Measurements from ENCODE around the gene PRKD1. TPM values are rescaled to one million over a fixed set of nuclear protein-coding genes. Genes with fewer than 3 reads are reported as not detected.
A peak's percentile ranks its signal among the peaks of the same experiment; 100 is the strongest.

The PRKD1 gene
- total RNA-seq, 1 donor from 2014 or later: 17.2 TPM

DNA sequence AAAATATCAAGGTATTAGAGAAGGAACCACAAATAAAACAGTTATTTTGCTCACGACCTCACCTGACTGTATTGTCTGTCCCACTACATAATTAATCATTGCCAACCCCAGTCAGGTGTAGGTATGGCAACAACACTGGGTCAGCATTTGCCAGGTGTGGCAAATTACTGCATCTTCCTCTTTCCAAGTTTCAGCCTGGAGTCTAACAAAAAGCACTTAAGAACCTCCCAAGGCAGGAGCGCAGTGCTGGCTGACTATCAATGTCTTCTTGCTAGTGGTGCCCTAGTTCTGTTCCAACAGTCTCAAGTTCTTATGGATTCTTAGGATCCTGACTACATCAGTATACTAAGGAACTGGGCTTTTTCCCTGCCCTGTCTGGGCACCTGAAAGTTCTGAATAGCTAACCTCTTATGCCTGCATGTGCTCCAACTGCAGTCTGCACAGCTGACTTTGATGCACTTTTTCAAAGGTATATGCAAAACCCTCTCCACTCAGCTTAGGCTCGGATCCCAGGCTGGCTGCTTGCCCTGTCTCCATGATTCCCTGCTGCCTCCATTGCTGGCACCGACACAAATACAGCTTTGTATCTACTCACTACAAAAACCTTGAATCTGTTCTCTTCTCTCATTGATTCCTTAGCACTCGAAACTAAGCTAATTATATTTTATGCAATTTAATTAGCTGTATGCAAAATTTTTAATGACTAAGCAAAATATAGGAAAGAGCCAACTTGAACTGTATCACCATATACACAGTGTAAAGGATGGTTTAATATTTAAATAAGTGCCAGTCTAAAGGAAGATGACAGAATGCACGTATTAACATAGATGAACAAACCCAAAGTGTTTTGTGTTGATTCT is 113.3 kb downstream of the PRKD1 start:
- no peak overlapping the region for H3K4me3 ChIP-seq
- peak; percentile 46 for ATAC-seq
- no peak for DNase-seq
- TF ChIP-seq CTCF (IDR thresholded peaks at IDR 0.05): no peak
- intact Hi-C loops (cut with DNase I): no loop called here
- H3K27me3 ChIP-seq: no peaks in the 10 kb centered on the region
- H3K4me1 ChIP-seq: peaks cover 9% of the 10 kb centered on the region
- H3K27ac ChIP-seq: no peak overlapping the region
- no peaks in the 10 kb centered on the region for H3K36me3 ChIP-seq
- no peaks in the 10 kb centered on the region for H3K9me3 ChIP-seq

- H3K9me3 ChIP-seq: no peaks in the 10 kb centered on the region
- TF ChIP-seq CTCF (IDR thresholded peaks at IDR 0.05): no peak
- H3K27me3 ChIP-seq: no peaks in the 10 kb centered on the region
- DNase-seq (no peak), ATAC-seq (peak; percentile 36)
- no peak overlapping the region for H3K4me3 ChIP-seq
- intact Hi-C loops (cut with DNase I): no loop called here
- no peaks in the 10 kb centered on the region for H3K36me3 ChIP-seq
- no peak overlapping the region for H3K27ac ChIP-seq
- H3K4me1 ChIP-seq: peaks cover 13% of the 10 kb centered on the region
Observed at GRCh38 chr14:29810682-29811081, 117.0 kb downstream of the PRKD1 start.

DNA sequence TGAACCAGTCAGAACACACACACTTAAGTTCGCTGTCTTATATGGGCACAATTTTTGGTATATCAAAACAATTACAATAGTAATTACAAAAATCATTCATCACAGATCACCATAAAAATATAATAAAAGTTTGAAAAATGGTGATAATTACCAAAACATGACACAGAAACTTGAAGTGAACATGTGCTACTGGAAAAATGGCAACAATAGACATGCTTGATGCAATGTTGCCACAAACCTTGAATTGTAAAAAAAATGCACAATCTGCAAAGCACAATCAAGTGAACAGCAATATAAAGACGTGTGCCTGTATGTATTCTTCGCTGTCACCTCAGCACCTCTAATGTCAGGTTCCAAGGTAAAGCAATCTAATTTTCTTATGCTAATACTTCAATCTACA is 117.6 kb downstream of the PRKD1 start:
- Histone ChIP-seq H3K9me3 (no peaks in the 10 kb centered on the region), H3K36me3 (no peaks in the 10 kb centered on the region), H3K4me1 (peaks cover 13% of the 10 kb centered on the region), H3K27me3 (no peaks in the 10 kb centered on the region), H3K4me3 (no peak overlapping the region), H3K27ac (no peak overlapping the region)
- no peak for TF ChIP-seq CTCF (IDR thresholded peaks at IDR 0.05)
- intact Hi-C loops (cut with DNase I): no loop called here
- ATAC-seq (no peak), DNase-seq (no peak)

GRCh38 chr14:29806124-29806517 is 121.5 kb downstream of the PRKD1 start:
- Histone ChIP-seq H3K4me3 (no peak overlapping the region), H3K9me3 (no peaks in the 10 kb centered on the region), H3K36me3 (no peaks in the 10 kb centered on the region), H3K27me3 (no peaks in the 10 kb centered on the region), H3K4me1 (peaks cover 13% of the 10 kb centered on the region), H3K27ac (no peak overlapping the region)
- DNase-seq: no peak
- TF ChIP-seq CTCF (IDR thresholded peaks at IDR 0.05): no peak
- ATAC-seq: no peak
- intact Hi-C loops (cut with DNase I): no loop called here

- ATAC-seq (peak; percentile 70), DNase-seq (peak; percentile 69)
- Histone ChIP-seq H3K36me3 (no peaks in the 10 kb centered on the region), H3K4me3 (no peak overlapping the region), H3K9me3 (no peaks in the 10 kb centered on the region), H3K27me3 (no peaks in the 10 kb centered on the region), H3K27ac (no peak overlapping the region), H3K4me1 (peaks cover 10% of the 10 kb centered on the region)
- TF ChIP-seq CTCF (IDR thresholded peaks at IDR 0.05): no peak
- intact Hi-C loops (cut with DNase I): no loop called here
Observed at GRCh38 chr14:29805415-29806123, 122.1 kb downstream of the PRKD1 start.

Data from upper lobe of right lung (tissue), 1 donor.